ENCODE data around the gene HOXB1. TPM values are rescaled to one million over a fixed set of nuclear protein-coding genes. Genes with fewer than 3 reads are reported as not detected.

The HOXB1 gene
- total RNA-seq: not detected in 2 replicates

GRCh38 chr17:48530887-48531272 lies at the start of gene HOXB1:
TSS of gene HOXB1 (minus strand) at chr17:48531011. CDS start at chr17:48530904, 107 bp downstream.
- no peak for DNase-seq (ENCODE audit: low read depth in 2 of 2)

- DNase-seq (ENCODE audit: low read depth in 2 of 2): no peak
Observed at GRCh38 chr17:48579760-48580554, 49.1 kb upstream of the HOXB1 start.

GRCh38 chr17:48579471-48579759 lies 48.6 kb upstream of the HOXB1 start:
- no peak for DNase-seq (ENCODE audit: low read depth in 2 of 2)

- peak; percentile 38 to 72 for DNase-seq (ENCODE audit: low read depth in 2 of 2)
Observed at GRCh38 chr17:48578616-48579470, 48.0 kb upstream of the HOXB1 start.

GRCh38 chr17:48577946-48578615 lies 47.3 kb upstream of the HOXB1 start, which contains the start of gene HOXB4:
TSS of gene HOXB4 (minus strand) at chr17:48578350. CDS start at chr17:48578319, 31 bp downstream.
- DNase-seq (ENCODE audit: low read depth in 2 of 2): peak; percentile 88 to 90

- peak in 1 of 2 donors; percentile 28 for DNase-seq (ENCODE audit: low read depth in 2 of 2)
Observed at GRCh38 chr17:48577330-48577945, 46.6 kb upstream of the HOXB1 start.

- peak; percentile 45 to 54 for DNase-seq (ENCODE audit: low read depth in 2 of 2)
Observed at GRCh38 chr17:48576479-48577309, 45.9 kb upstream of the HOXB1 start.

- peak; percentile 46 to 48 for DNase-seq (ENCODE audit: low read depth in 2 of 2)
Observed at GRCh38 chr17:48575673-48576478, 45.1 kb upstream of the HOXB1 start.

- DNase-seq (ENCODE audit: low read depth in 2 of 2): no peak
Observed at GRCh38 chr17:48575066-48575582, 44.3 kb upstream of the HOXB1 start.

GRCh38 chr17:48574505-48575065 lies 43.8 kb upstream of the HOXB1 start:
- DNase-seq (ENCODE audit: low read depth in 2 of 2): no peak

- DNase-seq (ENCODE audit: low read depth in 2 of 2): no peak
Observed at GRCh38 chr17:48571826-48572417, 41.1 kb upstream of the HOXB1 start.

GRCh38 chr17:48571024-48571818 lies 40.4 kb upstream of the HOXB1 start:
- DNase-seq (ENCODE audit: low read depth in 2 of 2): peak in 1 of 2 donors; percentile 28

- peak in 1 of 2 donors; percentile 28 for DNase-seq (ENCODE audit: low read depth in 2 of 2)
Observed at GRCh38 chr17:48570325-48571023, 39.7 kb upstream of the HOXB1 start.

GRCh38 chr17:48569674-48570324 lies 39.0 kb upstream of the HOXB1 start:
- DNase-seq (ENCODE audit: low read depth in 2 of 2): no peak

- DNase-seq (ENCODE audit: low read depth in 2 of 2): no peak
Observed at GRCh38 chr17:48569240-48569582, 38.4 kb upstream of the HOXB1 start.

GRCh38 chr17:48568499-48569239 lies 37.9 kb upstream of the HOXB1 start:
- DNase-seq (ENCODE audit: low read depth in 2 of 2): peak; percentile 62 to 64

Data from lung microvascular endothelial cell (primary cell).